Stimulated activated CD4-positive, alpha-beta T cell treated with anti-CD3 and anti-CD28 coated beads, Interleukin-1b, Interleukin-23, amount 100 ng/mL, for 48 hours (primary cell): ENCODE results near the gene RGSL1.

Source experiments
- DNase-seq: peaks from one replicate; pipeline ENCODE4 v3.0.0-alpha.2; 2020

Gene RGSL1

GRCh38 chr1:182450087-182450486 lies at the start of gene RGSL1:
Gene RGSL1 (plus strand): TSS chr1:182450146. CDS start chr1:182450166, 20 bp downstream.
- DNase-seq, result no peak

- no peak for DNase-seq
Measured at GRCh38 chr1:182400567-182400966, 49.4 kb upstream of the RGSL1 start, which contains the start of gene TEDDM1. Gene TEDDM1 (minus strand): TSS chr1:182400667. CDS start chr1:182400485, 182 bp downstream.

- no peak for DNase-seq
Measured at GRCh38 chr1:182404781-182405180, 45.2 kb upstream of the RGSL1 start.

- no peak for DNase-seq
Measured at GRCh38 chr1:182405578-182405977, 44.4 kb upstream of the RGSL1 start.

- DNase-seq, result no peak
Measured at GRCh38 chr1:182406012-182406411, 43.9 kb upstream of the RGSL1 start.

- no peak for DNase-seq
Measured at GRCh38 chr1:182407724-182408123, 42.2 kb upstream of the RGSL1 start.

GRCh38 chr1:182408435-182409075 lies 41.4 kb upstream of the RGSL1 start:
- no peak for DNase-seq

- no peak for DNase-seq
Measured at GRCh38 chr1:182410138-182410537, 39.8 kb upstream of the RGSL1 start.

- no peak for DNase-seq
Measured at GRCh38 chr1:182410620-182411273, 39.2 kb upstream of the RGSL1 start.

- no peak for DNase-seq
Measured at GRCh38 chr1:182413486-182413885, 36.5 kb upstream of the RGSL1 start.

- no peak for DNase-seq
Measured at GRCh38 chr1:182413969-182414368, 36.0 kb upstream of the RGSL1 start.

GRCh38 chr1:182415789-182416188 lies 34.2 kb upstream of the RGSL1 start:
- DNase-seq, result no peak

- no peak for DNase-seq
Measured at GRCh38 chr1:182426442-182427430, 23.2 kb upstream of the RGSL1 start.

GRCh38 chr1:182428043-182428442 lies 21.9 kb upstream of the RGSL1 start:
- no peak for DNase-seq

GRCh38 chr1:182430263-182431068 lies 19.5 kb upstream of the RGSL1 start:
- DNase-seq, result peak; percentile 46

GRCh38 chr1:182431278-182431677 lies 18.7 kb upstream of the RGSL1 start:
- no peak for DNase-seq

GRCh38 chr1:182433580-182433979 lies 16.4 kb upstream of the RGSL1 start:
- no peak for DNase-seq

GRCh38 chr1:182438326-182438725 lies 11.6 kb upstream of the RGSL1 start:
- DNase-seq, result no peak

- no peak for DNase-seq
Measured at GRCh38 chr1:182441719-182442118, 8.2 kb upstream of the RGSL1 start.

- DNase-seq, result no peak
Measured at GRCh38 chr1:182442333-182442732, 7.6 kb upstream of the RGSL1 start.

GRCh38 chr1:182444497-182444896 lies 5.4 kb upstream of the RGSL1 start:
- no peak for DNase-seq

GRCh38 chr1:182446033-182446669 lies 3.8 kb upstream of the RGSL1 start:
- peak; percentile 11 for DNase-seq
